ENCODE measurements around the gene FANCG.

FANCG gene

GRCh38 chr9:35057271-35057620 lies 22.5 kb downstream of the FANCG start:
- DNase-seq = no peak

- DNase-seq = no peak
Measured at GRCh38 chr9:35056571-35057270, 23.0 kb downstream of the FANCG start.

GRCh38 chr9:35054871-35055644 lies 24.7 kb downstream of the FANCG start:
- DNase-seq = no peak

- DNase-seq = no peak
Measured at GRCh38 chr9:35054185-35054835, 25.4 kb downstream of the FANCG start.

- peak; percentile 79 for DNase-seq
Measured at GRCh38 chr9:35051069-35051967, 28.4 kb downstream of the FANCG start.

DNA sequence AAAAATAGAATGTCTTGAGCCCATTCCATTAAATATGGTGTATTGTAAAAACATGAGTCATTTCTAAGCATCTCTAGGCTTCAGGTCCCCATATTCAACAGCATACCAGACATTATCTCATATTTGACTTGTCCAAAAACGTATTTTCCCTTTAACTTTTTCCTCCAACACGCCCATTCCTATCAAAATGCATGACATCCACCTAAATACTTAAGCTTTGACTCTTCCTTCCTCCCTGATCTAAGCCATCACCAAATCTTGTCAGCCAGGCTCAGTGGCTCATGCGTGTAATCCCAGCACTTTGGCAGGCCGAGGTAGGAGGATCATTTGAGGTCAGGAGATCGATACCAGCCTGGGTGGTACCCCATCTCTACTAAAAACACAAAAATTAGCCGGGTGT lies 31.2 kb downstream of the FANCG start:
- no peak for DNase-seq

GRCh38 chr9:35044071-35044470 lies 35.7 kb downstream of the FANCG start:
- no peak for DNase-seq

- DNase-seq = no peak
Measured at GRCh38 chr9:35042891-35043545, 36.7 kb downstream of the FANCG start.

GRCh38 chr9:35042081-35042604 lies 37.6 kb downstream of the FANCG start:
- peak; percentile 33 for DNase-seq

GRCh38 chr9:35035851-35036701 lies 43.7 kb downstream of the FANCG start:
- DNase-seq = peak; percentile 72

GRCh38 chr9:35033101-35033500 lies 46.6 kb downstream of the FANCG start:
- no peak for DNase-seq

DNA sequence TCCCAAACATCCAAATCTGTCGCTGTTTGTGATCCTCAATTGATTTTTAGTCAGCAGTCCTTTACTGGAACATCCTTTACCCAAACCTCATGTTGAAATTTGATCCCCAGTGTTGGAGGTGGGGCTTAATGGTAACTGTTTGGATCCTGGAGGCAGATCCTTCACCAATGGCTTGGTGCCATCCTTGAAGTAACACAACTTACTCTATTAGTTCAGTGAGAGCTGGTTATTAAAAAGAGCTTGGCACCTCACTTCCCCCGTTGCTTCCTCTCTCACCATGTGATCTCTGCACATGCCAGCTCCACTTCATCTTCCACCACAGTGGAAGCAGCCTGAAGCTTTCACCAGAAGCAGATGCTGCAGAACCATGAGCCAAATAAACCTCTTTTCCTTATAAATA lies 49.9 kb downstream of the FANCG start:
- no peak for DNase-seq

DNA sequence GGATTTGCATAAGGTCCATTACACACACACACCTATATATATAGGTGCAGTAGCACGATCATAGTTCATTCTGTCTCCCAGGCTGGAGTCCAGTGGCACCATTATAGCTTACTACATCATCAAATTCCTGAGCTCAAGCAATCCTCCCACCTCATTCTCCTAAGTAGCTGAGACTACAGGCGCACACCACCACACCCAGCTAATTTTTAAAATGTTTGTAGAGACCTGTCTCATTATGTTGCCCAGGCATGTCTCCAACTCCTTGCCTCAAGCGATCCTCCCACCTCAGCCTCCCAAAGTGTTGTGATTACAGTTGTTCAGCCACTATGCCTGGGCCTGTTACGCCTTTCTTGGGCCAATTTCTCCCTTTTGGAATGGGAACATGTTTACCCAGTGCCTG lies 50.5 kb downstream of the FANCG start:
- no peak for DNase-seq

DNA sequence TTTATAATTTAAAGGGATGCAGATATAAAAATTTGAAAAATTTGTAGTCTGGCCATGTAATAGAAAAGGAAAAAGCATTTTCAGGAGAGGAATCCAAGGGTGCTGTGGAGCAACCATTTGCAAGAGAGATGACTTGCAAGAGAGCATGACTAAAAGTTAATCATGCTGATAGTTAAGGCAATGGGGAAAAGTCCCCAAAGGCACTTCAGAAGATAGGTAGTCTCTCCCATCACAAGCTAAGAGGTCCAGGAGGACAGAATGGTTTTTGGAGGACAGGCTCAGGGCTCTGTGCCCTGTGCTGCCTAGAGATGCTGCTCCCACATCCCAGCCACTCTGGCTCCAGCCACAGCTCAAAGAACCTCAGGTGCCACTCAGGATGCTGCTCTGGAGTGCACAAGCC lies 51.4 kb downstream of the FANCG start:
- no peak for DNase-seq

DNA sequence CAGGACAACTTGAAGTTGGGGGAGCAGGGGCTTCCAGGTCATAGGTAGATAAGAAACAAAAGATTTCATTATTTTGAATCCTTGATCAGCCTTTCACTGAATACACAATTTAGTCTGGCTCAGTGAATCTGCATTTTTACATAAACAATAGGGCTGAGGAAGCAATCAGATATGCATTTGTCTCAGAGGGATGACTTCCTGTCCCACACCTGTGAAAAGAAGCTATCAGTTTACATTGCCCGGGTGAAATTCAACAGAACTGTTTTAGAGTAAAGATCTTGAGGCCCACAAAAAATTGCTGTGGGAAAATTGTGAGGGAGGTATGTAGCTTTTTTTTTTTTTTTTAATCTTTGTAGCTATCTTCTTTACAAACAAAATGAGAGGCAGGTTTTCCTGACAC lies 51.9 kb downstream of the FANCG start:
- DNase-seq = no peak

GRCh38 chr9:35027374-35027773 lies 52.4 kb downstream of the FANCG start:
- DNase-seq = no peak

GRCh38 chr9:35026671-35027070 lies 53.1 kb downstream of the FANCG start:
- no peak for DNase-seq
